Right lung (tissue), 5 donors: ENCODE results near the gene EXOC2. TPM values are rescaled to one million over a fixed set of nuclear protein-coding genes. Genes with fewer than 3 reads are reported as not detected.

Experiments
- DNase-seq, 2 donors: peaks; one replicate each; pipeline ENCODE4 v3.0.0-alpha.2; 2013
- polyA plus RNA-seq, 5 donors: library from polyadenylated mRNA; unstranded; fragments of 120-200 nt; gene quantifications; one replicate each; pipeline versions ENCODE4 v1.2.1 to v1.2.3, GENCODE V29; 2013; ENCODE audit warnings: inconsistent platforms in 1 of 5, low replicate concordance in 1 of 5; ENCODE audit not compliant: insufficient read length in 5 of 5, insufficient read depth in 1 of 5

Gene EXOC2
- polyA plus RNA-seq, 5 donors: 25.3 to 31.5 (median 28.4) TPM

DNA sequence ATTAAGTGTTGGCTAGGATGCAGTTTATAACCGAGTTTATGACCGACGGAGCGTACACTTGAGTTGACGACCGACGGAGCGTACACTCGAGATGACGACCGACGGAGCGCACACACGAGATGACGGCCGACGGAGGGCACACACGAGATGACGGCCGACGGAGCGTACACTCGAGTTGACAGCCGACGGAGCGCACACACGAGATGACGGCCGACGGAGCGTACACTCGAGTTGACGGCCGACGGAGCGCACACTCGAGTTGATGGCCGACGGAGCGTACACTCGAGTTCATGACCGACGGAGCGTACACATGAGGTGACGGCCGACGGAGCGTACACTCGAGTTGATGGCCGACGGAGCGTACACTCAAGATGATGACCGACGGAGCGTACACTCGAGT, 155.8 kb downstream of the EXOC2 start:
- no peak for DNase-seq

GRCh38 chr6:530425-530824, 162.5 kb downstream of the EXOC2 start:
- DNase-seq: no peak

DNA sequence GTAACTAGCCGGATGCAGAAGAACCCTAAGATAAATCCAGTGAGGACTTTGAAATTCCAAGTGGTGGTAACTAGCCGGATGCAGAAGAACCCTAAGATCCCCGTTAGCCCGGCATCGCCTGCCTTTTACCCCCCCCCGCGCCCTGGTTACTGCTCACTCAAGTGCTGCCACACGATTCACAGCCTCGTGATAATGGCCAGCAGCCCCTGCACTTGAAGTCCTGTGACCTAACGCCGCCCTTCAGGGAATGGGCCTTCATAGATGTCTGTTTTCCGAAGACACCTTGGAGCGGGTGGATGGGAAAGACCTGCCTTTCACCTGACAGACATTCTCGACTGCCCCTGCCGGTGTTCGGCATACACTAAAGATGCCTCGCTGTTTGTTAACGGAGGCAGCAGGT, 163.9 kb downstream of the EXOC2 start:
- no peak for DNase-seq

- no peak for DNase-seq
These were observed 164.8 kb downstream of the EXOC2 start for GRCh38 chr6:527989-528673.

GRCh38 chr6:524803-525202, 168.1 kb downstream of the EXOC2 start:
- DNase-seq: no peak

DNA sequence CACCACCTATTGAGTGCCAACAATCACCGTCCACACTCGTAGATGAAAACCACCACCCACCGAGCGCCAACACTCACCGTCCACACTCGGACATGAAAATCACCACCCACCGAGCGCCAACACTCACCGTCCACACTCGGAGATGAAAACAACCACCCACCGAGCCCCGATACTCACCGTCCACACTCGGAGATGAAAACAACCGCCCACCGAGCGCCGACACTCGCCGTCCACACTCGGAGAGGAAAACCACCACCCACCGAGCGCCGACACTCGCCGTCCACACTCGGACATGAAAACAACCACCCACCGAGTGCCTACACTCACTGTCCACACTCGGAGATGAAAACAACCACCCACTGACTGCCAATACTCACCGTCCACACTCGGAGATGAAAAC, 172.1 kb downstream of the EXOC2 start:
- DNase-seq: no peak

GRCh38 chr6:518218-518617, 174.7 kb downstream of the EXOC2 start:
- DNase-seq: peak in 1 of 2 donors; percentile 14

DNA sequence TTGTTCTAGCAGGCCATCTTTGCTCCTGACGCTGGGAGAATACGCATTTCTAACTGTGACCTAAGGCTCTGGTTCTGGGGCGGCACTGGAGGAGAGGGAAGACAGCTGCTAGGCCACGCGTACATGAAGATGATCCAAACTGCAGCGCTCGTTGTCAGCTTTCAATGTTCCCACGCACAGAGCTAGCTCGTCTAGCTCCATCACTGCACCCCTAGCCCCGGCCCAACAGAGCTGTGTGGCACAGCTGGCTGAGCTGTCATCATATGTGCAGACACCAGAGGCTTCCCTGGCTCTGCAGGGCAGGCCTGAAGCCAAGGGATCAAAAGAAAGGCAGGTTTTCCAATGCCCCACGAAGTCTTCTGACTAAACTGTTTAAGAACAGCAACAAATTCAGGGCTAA, 176.7 kb downstream of the EXOC2 start:
- no peak for DNase-seq

GRCh38 chr6:515267-515666, 177.7 kb downstream of the EXOC2 start:
- DNase-seq: no peak

GRCh38 chr6:514396-514978, 178.5 kb downstream of the EXOC2 start:
- DNase-seq: no peak

- DNase-seq: no peak
These were observed 179.0 kb downstream of the EXOC2 start for GRCh38 chr6:513961-514360.

DNA sequence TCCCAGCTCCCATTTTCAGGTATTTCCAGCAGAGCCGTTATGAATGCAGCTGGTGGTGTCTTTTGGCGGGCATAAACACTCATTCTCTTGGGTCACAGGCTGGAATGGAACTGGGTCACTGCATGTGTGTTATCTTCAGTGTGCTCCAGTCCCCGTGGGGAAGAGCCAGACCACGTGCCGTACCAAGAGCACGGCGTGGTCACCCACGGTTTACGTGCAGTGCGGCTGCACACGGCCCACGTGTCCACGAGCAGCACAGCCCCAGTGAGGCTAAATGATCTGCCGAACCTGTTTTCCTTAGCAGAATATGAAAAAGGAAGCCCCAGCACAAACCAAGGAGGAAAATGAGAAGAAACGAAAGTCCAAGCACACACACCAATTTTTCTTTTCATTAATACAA, 179.9 kb downstream of the EXOC2 start:
- no peak for DNase-seq

DNA sequence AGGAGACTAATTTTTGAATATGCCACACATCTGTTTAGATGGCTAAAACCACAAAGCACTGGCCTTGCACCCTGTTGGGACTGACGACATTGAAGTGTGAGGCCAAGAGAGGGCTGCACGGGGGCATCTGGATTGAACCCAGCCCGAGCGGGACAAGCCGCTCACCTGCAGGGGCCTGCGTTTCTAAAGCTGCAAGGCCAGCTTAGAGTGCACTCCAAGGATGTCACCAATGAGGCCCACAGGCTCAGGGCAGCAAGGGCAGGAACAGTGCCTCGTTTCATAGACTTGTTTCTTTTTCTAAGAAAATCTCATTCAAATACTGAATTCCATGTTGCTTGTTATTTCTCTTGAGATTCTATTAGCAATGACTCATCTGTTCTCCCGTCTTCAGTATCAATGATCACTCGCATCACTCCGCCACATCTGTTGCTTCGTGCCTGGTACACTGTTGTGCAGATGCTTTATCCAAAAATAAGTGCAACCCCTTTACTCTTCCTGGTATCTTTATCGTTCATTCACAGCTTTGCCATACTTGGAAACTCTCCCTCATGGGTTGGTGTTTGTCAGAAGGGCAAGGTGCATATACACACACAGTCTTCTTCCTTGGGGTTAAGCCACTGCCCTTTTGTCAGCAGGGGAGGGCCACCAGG, 181.3 kb downstream of the EXOC2 start:
- DNase-seq: no peak

- DNase-seq: no peak
These were observed 183.3 kb downstream of the EXOC2 start for GRCh38 chr6:509676-510075.

DNA sequence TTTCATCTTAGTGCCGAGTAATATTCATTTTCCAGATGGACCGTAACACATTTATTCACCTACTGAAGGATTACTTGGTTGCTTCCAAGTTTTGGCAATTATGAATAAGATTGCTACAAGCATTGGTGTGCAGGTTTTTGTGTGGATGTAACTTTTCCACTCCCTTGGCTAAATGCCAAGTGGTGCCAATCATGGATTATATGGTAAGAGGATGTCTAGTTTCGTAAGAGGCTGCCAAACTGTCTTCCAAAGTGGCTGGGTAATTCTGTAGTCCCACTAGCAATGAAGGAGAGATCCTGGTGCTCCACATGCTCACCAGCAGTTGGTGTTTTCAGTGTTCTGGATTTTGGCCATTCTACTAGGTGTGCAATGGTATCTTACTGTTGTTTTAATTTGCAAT, 184.3 kb downstream of the EXOC2 start:
- no peak for DNase-seq

- DNase-seq: no peak
These were observed 184.9 kb downstream of the EXOC2 start for GRCh38 chr6:508006-508405.

DNA sequence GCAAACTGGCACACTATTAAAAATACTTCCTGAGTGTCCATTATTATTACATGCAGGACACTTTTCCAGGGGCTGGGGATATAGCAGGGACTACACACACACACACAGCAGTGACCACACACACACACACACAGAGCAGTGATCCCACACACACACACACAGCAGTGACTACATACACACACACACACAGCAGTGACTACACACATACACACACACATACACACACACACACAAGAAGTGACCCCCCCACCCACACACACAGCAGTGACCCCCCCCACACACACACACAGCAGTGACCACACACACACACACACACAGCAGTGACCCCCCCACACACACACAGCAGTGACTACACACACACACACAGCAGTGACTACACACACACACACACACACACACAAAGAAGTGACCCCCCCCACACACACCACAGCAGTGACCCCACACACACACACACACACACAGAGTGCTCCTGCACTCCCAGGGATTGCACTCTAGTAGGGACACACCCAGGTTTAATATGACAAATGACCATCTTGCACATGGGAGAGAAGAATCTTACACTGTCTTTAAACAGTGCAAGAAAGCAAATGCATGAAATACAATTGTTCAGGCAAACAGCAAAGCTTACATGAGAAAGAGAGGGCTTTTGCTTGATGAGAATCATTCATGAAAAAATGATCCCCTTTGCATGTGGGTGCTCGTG, 185.9 kb downstream of the EXOC2 start:
- no peak for DNase-seq

GRCh38 chr6:506508-506907, 186.4 kb downstream of the EXOC2 start:
- no peak for DNase-seq

GRCh38 chr6:505374-505773, 187.6 kb downstream of the EXOC2 start:
- DNase-seq: no peak

- no peak for DNase-seq
These were observed 188.4 kb downstream of the EXOC2 start for GRCh38 chr6:504446-504980.

- DNase-seq: no peak
These were observed 189.2 kb downstream of the EXOC2 start for GRCh38 chr6:503610-504362.

DNA sequence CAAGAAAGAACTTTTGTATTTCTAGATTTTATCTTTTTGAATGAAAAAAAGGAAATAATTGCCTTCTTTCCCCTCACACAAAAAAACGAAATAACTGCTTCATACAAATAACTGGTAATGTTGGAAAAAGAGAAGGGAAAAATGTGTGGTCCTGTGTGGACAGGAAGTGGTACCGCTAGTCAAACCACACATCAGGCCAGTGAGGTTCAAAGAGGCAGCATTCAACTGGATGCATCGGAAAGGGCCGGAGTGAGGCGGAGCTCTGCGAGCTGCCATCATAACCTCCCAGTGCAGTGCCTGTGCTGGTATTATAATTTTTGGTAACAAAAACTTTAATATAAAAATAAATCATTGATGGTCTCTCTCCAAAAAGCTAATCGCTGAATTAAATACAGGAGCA, 190.2 kb downstream of the EXOC2 start:
- DNase-seq: no peak
